Activated naive CD8-positive, alpha-beta T cell treated with anti-CD3 and anti-CD28 coated beads, Interleukin-2, amount 10 ng/mL, durations not matched to agents 7 days and 5 days (primary cell): ENCODE results near the gene TRIM2. TPM values are rescaled to one million over a fixed set of nuclear protein-coding genes. Genes with fewer than 3 reads are reported as not detected.
A peak's percentile ranks its signal among the peaks of the same experiment; 100 is the strongest.

Source experiments
- ATAC-seq: fragments of 150-1000 bp; cut with Tn5 transposase; one replicate; pipeline ENCODE4 v1.10.0; 2021; ENCODE audit warnings: low read depth, moderate library complexity
- POLR2A ChIA-PET: fragments of 350-600 bp; sonication (Branson Sonifier 250); formaldehyde crosslinking; loops from one replicate; lab custom pipeline; 2021; ENCODE audit warnings: antibody characterized with exemption; lab: Charles Lee
- DNase-seq: peaks from one replicate; pipeline ENCODE4 v3.0.0; 2021
- H3K27ac Mint-ChIP-seq: one replicate; pipeline ENCODE4 v1.8.0; 2022; ENCODE audit warnings: mild to moderate bottlenecking, mixed read lengths
- H3K27me3 Mint-ChIP-seq: one replicate; pipeline ENCODE4 v1.8.0; 2022; ENCODE audit warnings: mild to moderate bottlenecking, moderate library complexity, mixed read lengths
- H3K36me3 Mint-ChIP-seq: one replicate; pipeline ENCODE4 v1.8.0; 2021; ENCODE audit warnings: mild to moderate bottlenecking, mixed read lengths
- H3K4me1 Mint-ChIP-seq: one replicate; pipeline ENCODE4 v1.8.0; 2021; ENCODE audit warnings: mixed read lengths
- H3K4me3 Mint-ChIP-seq: one replicate; pipeline ENCODE4 v1.8.0; 2022; ENCODE audit warnings: mild to moderate bottlenecking, moderate library complexity, mixed read lengths
- H3K9me3 Mint-ChIP-seq: one replicate; pipeline ENCODE4 v1.8.0; 2021; ENCODE audit warnings: mixed read lengths
- total RNA-seq, 2 experiments: library from RNA; stranded (reverse); gene quantifications; one replicate each; pipeline ENCODE4 v1.2.3, GENCODE V29; 2021

Gene TRIM2
- total RNA-seq, 2 experiments from 2014 or later, result 0.62 to 0.75 TPM

DNA sequence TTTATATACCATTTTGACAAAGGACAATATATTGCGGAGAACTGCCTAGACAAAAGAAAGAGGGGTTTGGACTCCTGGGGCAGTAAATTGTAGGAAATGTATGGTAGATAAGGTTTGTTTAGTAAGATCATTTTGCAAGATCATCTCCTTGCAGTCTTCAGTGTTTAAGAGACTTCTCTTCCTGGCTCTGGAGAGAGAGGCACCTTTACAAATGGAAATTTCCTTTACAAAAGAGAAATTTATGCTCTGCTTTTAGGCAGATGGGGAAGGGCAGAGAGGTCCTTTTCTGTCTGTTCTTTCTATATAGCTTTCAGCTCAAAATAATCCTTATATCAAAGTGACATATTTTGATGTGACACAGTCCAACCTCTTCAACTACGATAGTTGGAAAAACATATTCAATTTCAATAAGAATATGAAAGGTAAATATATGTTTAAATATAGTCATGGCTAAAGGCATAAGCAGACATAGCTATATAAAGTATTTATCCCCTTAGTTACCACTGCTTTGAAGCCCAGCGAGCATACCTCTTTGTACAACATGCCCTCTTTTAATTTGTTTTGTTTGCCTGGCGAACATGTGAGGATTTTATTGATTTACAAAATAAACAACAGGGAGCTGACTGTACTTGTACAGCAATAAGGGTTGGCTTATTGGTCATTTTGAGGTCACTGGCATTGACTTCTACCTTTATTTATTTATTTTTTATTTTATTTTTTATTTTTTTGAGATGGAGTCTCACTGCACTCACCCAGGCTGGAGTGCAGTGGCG lies 65.2 kb downstream of the TRIM2 start:
- Mint-ChIP-seq H3K4me1 (peaks cover 5% of the 10 kb centered on the region), H3K36me3 (no peaks in the 10 kb centered on the region), H3K4me3 (no peak overlapping the region), H3K9me3 (peaks cover 1% of the 10 kb centered on the region), H3K27me3 (peaks cover 5% of the 10 kb centered on the region), H3K27ac (no peak overlapping the region)
- DNase-seq (no peak), ATAC-seq (no peak)
- POLR2A ChIA-PET, result no interaction called here

DNA sequence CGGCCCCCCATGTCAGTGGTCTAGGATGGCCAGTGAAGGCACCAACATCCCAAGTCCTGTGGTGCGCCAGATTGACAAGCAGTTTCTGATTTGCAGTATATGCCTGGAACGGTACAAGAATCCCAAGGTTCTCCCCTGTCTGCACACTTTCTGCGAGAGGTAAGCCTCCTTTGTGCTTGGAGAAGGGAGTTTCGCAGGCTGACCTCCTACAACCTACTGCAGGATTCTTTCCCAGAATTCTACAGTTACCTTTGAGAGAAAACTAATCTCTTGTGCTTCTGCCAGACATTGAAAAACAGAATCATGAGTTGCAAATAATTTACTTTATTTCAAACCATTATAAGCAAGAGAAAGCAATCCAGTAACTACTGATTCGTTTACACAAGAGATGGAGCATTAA lies 66.1 kb downstream of the TRIM2 start:
- peaks cover 5% of the 10 kb centered on the region for H3K27me3 Mint-ChIP-seq
- no peak for DNase-seq
- H3K9me3 Mint-ChIP-seq, result peaks cover 1% of the 10 kb centered on the region
- ATAC-seq, result no peak
- no peak overlapping the region for H3K27ac Mint-ChIP-seq
- POLR2A ChIA-PET, result no interaction called here
- H3K4me1 Mint-ChIP-seq, result peaks cover 5% of the 10 kb centered on the region
- H3K36me3 Mint-ChIP-seq, result no peaks in the 10 kb centered on the region
- no peak overlapping the region for H3K4me3 Mint-ChIP-seq

DNA sequence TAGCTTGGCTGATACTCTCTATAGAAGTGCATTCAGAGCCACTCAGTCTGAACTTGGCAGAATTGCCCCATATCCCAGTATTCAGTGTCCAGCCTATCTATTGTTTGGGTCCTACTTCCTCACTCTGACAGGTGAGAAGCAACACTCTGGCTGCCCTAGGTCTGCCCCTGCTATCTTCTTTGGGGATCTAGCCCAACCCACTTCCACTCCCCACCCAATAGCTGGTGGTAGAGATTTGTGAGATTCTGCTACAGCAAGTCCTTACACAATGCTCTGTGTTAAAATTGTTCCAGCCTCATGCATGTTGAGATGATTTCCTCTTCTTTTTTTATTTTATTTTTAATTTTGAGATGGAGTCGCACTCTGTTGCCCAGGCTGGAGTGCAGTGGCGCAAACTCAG lies 67.6 kb downstream of the TRIM2 start:
- H3K4me3 Mint-ChIP-seq, result no peak overlapping the region
- ATAC-seq, result no peak
- POLR2A ChIA-PET, result no interaction called here

DNA sequence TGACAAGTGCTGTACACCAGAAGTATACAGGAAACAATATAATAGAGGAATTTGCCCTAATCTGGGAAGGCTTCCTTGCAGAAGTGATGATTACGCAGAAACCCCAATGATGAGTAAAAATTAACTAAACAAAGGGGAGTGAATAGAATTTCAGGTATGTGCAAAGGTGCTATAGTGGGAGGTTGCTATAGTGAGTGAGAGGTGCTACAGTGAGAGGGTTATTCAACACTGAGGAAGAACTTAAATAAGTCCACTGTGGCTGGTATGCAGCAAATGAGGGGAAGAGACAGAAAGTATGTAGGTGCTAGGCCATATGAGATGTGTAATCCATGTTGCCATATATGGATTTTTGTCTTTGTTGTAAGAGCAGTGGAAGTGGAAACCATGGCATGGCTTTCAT lies 69.5 kb downstream of the TRIM2 start:
- peaks cover 6% of the 10 kb centered on the region for H3K4me1 Mint-ChIP-seq
- H3K27ac Mint-ChIP-seq, result no peak overlapping the region
- ATAC-seq (no peak), DNase-seq (no peak)
- no peaks in the 10 kb centered on the region for H3K9me3 Mint-ChIP-seq
- H3K4me3 Mint-ChIP-seq, result no peak overlapping the region
- H3K36me3 Mint-ChIP-seq, result no peaks in the 10 kb centered on the region
- peaks cover 2% of the 10 kb centered on the region for H3K27me3 Mint-ChIP-seq
- POLR2A ChIA-PET, result no interaction called here

More for the DNA sequence above, 67.6 kb downstream of the TRIM2 start:
- DNase-seq, result no peak
- Mint-ChIP-seq H3K27ac (no peak overlapping the region), H3K4me1 (peaks cover 5% of the 10 kb centered on the region), H3K27me3 (peaks cover 3% of the 10 kb centered on the region), H3K9me3 (peaks cover 1% of the 10 kb centered on the region), H3K36me3 (no peaks in the 10 kb centered on the region)

DNA sequence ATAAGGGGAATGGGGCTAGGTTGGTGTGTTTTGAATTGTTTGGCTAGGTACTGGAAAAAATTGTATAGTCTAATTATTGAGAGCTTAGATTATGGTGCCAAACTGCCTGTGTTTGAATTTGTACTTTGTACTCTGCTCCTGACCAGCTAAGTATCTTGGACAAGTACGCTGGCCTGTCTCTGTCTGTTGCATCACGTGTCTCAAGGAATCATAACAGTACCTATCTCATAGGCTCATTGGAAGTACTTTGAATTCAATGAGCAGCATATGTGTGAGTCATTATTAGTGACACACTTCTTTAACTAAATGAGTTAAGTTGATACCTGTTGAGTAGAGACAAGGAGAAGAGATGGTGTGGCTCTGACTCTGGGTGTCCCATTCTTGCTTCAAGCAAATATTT lies 70.7 kb downstream of the TRIM2 start:
- no peak for ATAC-seq
- Mint-ChIP-seq H3K4me1 (peaks cover 6% of the 10 kb centered on the region), H3K36me3 (no peaks in the 10 kb centered on the region), H3K4me3 (no peak overlapping the region), H3K27me3 (peaks cover 2% of the 10 kb centered on the region), H3K27ac (no peak overlapping the region), H3K9me3 (no peaks in the 10 kb centered on the region)
- DNase-seq, result no peak
- POLR2A ChIA-PET, result no interaction called here

DNA sequence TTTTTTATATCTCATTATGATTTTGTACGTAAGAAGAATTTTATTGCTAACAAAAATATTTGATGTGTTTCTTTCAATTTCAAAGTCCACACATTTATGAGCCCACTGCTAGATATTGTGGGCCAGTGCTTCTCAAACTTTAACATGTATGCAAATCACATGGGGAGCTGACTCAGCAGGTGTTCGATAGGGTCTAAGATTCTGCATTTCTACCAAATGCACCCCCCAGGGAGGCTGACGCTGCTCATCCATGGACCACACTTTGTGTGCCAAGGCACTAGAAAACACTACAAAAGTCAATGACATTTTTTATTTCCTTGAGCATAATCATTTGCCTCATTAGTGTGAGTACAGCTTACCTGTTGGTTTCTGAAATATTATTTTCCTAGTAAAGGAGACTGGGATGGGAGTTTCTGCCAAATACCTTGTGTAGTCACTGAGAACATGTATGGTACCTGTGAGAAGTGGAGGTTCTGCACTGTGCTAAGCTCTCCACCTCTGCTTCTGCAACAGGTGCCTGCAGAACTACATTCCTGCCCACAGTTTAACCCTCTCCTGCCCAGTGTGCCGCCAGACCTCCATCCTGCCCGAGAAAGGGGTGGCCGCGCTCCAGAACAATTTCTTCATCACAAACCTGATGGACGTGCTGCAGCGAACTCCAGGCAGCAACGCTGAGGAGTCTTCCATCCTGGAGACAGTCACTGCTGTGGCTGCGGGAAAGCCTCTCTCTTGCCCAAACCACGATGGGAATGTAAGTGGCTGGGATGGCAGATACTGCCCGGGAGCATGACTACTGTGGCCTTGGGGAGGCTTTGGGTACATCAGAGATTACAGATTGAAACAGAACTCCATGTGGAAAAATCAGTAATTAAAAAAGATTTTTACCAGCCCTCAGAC lies 71.4 kb downstream of the TRIM2 start:
- Mint-ChIP-seq H3K36me3 (no peaks in the 10 kb centered on the region), H3K4me1 (peaks cover 6% of the 10 kb centered on the region), H3K27ac (no peak overlapping the region), H3K4me3 (no peak overlapping the region), H3K9me3 (no peaks in the 10 kb centered on the region), H3K27me3 (peaks cover 2% of the 10 kb centered on the region)
- DNase-seq (no peak), ATAC-seq (no peak)
- POLR2A ChIA-PET, result no interaction called here

DNA sequence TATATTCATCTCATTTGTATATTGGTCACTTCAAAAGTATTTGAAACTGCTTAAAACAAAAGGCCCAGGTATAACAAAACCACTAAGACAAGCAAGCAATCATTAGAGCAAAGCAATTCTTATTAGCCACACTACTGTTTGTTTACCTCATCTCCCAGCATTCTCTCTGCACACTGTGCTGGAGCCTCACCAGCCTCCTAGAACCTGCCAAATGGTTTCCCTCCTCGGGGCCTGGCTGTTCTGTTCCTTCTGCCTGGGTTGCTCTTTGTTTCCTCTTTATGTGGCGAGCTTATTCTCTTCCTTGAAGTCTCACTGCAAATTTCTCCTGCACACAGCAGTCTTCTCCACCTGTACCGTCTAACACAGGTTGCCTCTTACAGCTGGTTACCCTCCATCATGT lies 72.7 kb downstream of the TRIM2 start:
- no peak for DNase-seq
- ATAC-seq, result no peak
- peaks cover 5% of the 10 kb centered on the region for H3K27me3 Mint-ChIP-seq
- H3K9me3 Mint-ChIP-seq, result no peaks in the 10 kb centered on the region
- no peak overlapping the region for H3K27ac Mint-ChIP-seq
- H3K36me3 Mint-ChIP-seq, result no peaks in the 10 kb centered on the region
- POLR2A ChIA-PET, result no interaction called here
- H3K4me3 Mint-ChIP-seq, result peak overlapping the region; percentile 9
- peaks cover 6% of the 10 kb centered on the region for H3K4me1 Mint-ChIP-seq

DNA sequence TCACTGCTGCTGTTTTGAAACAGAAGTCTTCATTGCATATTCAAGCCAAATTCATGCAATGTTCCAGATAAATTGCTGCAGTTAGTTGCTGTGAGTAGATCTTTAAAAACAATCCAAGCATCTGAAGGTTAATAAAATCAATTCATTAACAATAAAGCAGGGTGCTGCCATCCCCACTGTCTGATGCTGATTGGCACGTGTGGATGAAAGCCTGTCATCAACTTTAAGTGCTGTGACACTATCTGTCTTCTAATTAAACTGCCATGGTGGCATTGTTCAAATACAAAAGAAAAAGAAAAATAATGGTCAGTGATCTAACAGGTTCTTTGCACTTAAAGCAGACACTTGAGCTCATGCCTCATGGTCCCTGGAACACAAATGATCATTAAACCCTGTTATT lies 77.2 kb downstream of the TRIM2 start:
- H3K4me1 Mint-ChIP-seq, result peaks cover 6% of the 10 kb centered on the region
- POLR2A ChIA-PET, result no interaction called here
- DNase-seq, result no peak
- H3K27ac Mint-ChIP-seq, result no peak overlapping the region
- ATAC-seq, result no peak
- no peak overlapping the region for H3K4me3 Mint-ChIP-seq
- peaks cover 7% of the 10 kb centered on the region for H3K9me3 Mint-ChIP-seq
- peaks cover 5% of the 10 kb centered on the region for H3K27me3 Mint-ChIP-seq
- H3K36me3 Mint-ChIP-seq, result peaks cover 4% of the 10 kb centered on the region

DNA sequence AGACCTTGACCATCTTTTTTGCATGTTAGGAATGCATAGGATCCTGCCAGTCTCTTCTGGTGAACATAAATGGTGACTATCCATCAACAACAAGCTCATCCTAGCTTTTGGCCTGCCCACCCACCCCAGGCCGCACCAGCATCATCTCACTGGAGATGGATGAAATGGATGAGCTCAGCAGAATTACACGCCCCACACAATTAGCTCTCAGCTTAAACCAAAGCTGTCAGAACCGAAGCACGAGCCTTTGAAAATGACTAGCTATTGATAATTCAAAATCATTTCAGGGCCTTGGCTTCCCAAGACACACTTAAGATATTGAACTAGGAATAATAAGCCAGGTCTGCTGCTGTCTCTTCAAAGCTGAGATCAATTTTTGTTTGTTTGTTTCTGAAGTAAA lies 77.8 kb downstream of the TRIM2 start:
- Mint-ChIP-seq H3K27me3 (peaks cover 9% of the 10 kb centered on the region), H3K9me3 (peaks cover 7% of the 10 kb centered on the region), H3K4me1 (peaks cover 3% of the 10 kb centered on the region), H3K27ac (no peak overlapping the region), H3K36me3 (peaks cover 4% of the 10 kb centered on the region), H3K4me3 (no peak overlapping the region)
- DNase-seq (no peak), ATAC-seq (no peak)
- POLR2A ChIA-PET, result no interaction called here

DNA sequence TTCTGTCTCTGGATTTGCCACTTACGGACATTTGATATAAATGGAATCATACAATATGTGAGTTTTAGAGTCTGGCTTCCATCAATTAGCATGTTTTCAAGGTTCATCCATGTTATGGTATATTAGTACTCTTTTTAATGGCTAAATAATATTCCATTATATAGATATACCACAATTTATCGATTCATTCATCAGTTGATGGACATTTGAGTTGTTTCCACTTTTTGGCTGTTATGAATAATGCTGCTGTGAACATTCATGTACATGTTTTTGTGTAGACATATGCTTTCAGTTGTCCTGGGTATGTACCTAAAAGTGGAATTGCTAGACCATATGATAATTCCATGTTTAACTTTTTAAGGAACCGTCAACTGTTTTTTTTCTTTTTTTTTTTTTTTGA lies 79.0 kb downstream of the TRIM2 start:
- H3K27ac Mint-ChIP-seq, result no peak overlapping the region
- H3K36me3 Mint-ChIP-seq, result peaks cover 4% of the 10 kb centered on the region
- H3K27me3 Mint-ChIP-seq, result peaks cover 10% of the 10 kb centered on the region
- peaks cover 7% of the 10 kb centered on the region for H3K9me3 Mint-ChIP-seq
- H3K4me1 Mint-ChIP-seq, result no peaks in the 10 kb centered on the region
- POLR2A ChIA-PET, result no interaction called here
- no peak overlapping the region for H3K4me3 Mint-ChIP-seq
- no peak for DNase-seq
- ATAC-seq, result no peak

DNA sequence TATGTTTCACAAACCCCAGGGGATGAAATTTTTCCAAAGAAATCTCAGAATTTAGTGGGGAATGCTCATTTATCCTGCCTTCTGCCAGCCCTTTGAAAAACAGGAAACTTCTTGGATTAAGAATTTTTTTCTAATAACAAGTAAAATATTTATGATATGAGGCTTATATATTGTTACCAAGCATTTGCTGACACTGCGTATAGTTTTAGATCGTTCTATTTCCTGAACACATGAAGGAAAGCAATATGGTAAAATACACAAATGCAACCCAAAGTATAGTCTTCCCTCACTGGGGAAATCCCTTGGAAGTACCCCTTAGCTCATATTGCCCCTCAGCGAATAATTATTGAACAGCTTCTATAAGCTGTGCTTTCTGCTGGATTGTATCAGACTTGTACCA lies 85.9 kb downstream of the TRIM2 start:
- Mint-ChIP-seq H3K4me1 (peaks cover 2% of the 10 kb centered on the region), H3K27ac (no peak overlapping the region), H3K9me3 (peaks cover 1% of the 10 kb centered on the region), H3K27me3 (peaks cover 9% of the 10 kb centered on the region), H3K36me3 (peaks cover 1% of the 10 kb centered on the region), H3K4me3 (no peak overlapping the region)
- no peak for DNase-seq
- no peak for ATAC-seq
- POLR2A ChIA-PET, result no interaction called here

DNA sequence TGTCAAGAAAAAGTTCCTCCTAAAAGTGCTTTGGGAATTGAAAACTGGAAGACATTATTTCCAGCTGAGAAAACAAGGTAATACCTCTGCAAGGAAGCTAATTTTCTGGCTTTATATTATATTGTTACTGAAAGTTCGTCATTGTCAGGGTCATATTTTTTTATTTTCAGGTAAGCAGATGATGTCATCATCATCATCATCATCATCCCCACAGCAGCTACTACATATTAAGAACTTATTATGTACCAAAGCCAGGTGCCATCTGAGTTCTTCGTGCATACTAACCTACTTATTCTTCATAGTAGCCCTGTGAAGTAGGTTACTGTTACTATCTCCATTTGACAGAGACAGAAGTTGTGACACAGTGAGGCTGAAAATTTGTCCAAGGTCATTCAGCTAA lies 87.3 kb downstream of the TRIM2 start:
- peaks cover 2% of the 10 kb centered on the region for H3K4me1 Mint-ChIP-seq
- ATAC-seq (no peak), DNase-seq (no peak)
- peaks cover 7% of the 10 kb centered on the region for H3K27me3 Mint-ChIP-seq
- POLR2A ChIA-PET, result no interaction called here
- H3K36me3 Mint-ChIP-seq, result peaks cover 1% of the 10 kb centered on the region
- peaks cover 1% of the 10 kb centered on the region for H3K9me3 Mint-ChIP-seq
- H3K4me3 Mint-ChIP-seq, result no peak overlapping the region
- H3K27ac Mint-ChIP-seq, result no peak overlapping the region

DNA sequence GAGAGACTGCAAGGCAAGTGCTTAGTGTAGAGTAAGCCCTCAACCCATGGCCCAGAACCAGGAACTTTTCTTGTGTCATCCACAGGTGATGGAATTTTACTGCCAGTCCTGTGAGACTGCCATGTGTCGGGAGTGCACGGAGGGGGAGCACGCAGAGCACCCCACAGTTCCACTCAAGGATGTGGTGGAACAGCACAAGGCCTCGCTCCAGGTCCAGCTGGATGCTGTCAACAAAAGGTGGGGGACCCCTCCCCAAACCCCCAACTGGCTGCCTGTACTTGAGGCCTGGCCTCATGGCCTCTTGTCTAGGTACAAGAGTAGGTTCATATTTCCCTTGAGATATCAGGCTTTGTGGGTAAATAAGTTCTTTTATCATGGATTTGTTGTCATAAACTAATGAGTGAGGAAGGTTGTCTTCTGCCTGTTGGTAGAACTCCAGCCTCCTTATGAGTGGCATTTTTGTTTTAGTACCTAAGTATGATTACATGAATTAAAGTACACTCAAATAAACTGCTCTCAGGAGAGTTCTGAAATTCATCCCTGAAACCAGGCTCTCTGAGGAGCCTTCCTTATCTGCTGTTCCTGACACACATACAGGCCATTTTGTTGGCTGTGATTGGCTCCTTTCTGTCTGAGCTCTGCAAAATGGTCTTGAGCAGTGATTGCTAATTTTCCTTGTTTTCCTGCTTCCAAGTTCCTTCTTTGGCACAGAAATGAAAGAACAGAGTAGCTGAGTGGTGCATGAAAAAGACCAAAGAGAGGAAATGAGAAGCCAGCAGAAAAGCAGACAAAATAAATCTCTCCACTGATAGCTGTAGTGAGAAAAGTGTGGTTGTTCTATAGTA lies 88.9 kb downstream of the TRIM2 start:
- Mint-ChIP-seq H3K4me3 (no peak overlapping the region), H3K4me1 (peaks cover 2% of the 10 kb centered on the region), H3K36me3 (peaks cover 1% of the 10 kb centered on the region), H3K27ac (no peak overlapping the region), H3K9me3 (peaks cover 1% of the 10 kb centered on the region), H3K27me3 (peaks cover 8% of the 10 kb centered on the region)
- POLR2A ChIA-PET, result no interaction called here
- DNase-seq, result no peak
- ATAC-seq, result no peak
